HepG2 (cell line): ENCODE data around the gene ZKSCAN1. TPM values are rescaled to one million over a fixed set of nuclear protein-coding genes. Genes with fewer than 3 reads are reported as not detected.

Source experiments
- ARHGAP35 ChIP-seq: sonication (generic); formaldehyde crosslinking; IDR thresholded peaks from 2 replicates; pipeline ENCODE4 v1.9.0; 2022; ENCODE audit warnings: mild to moderate bottlenecking, inconsistent platforms, moderate library complexity, missing genetic modification reagents, borderline replicate concordance
- CEBPG ChIP-seq: IDR thresholded peaks from 2 replicates; pipeline ENCODE4 v1.6.1; 2016
- CHD2 ChIP-seq: IDR thresholded peaks from 2 replicates; pipeline ENCODE4 v1.6.1; 2011; ENCODE audit warnings: low read depth, low read length, improper control_type of control experiment
- CHD4 ChIP-seq: fragments of 200-600 bp; sonication (generic); IDR thresholded peaks from 2 replicates; pipeline ENCODE4 v1.7.0; 2017; ENCODE audit warnings: mild to moderate bottlenecking, low read length, borderline replicate concordance
- E2F2 ChIP-seq: sonication (generic); formaldehyde crosslinking; IDR thresholded peaks from 2 replicates; pipeline ENCODE4 v1.4.0; 2020; ENCODE audit warnings: missing genetic modification reagents, borderline replicate concordance
- MAZ ChIP-seq, 2 experiments: sonication (generic) in 1 of 2; formaldehyde crosslinking in 1 of 2; IDR thresholded peaks; 2 replicates each; pipeline versions ENCODE4 v1.5.0 to v1.6.1; 2012 to 2020; ENCODE audit warnings: low read depth in 2 of 2, mild to moderate bottlenecking in 2 of 2, borderline replicate concordance in 1 of 2, improper control_type of control experiment in 1 of 2, low read length in 1 of 2, missing genetic modification reagents in 1 of 2, moderate library complexity in 1 of 2
- NFATC3 ChIP-seq: sonication (generic); formaldehyde crosslinking; IDR thresholded peaks from 2 replicates; pipeline ENCODE4 v1.5.1; 2020; ENCODE audit warnings: mild to moderate bottlenecking, missing genetic modification reagents
- NFIB ChIP-seq: sonication (generic); formaldehyde crosslinking; IDR thresholded peaks from 2 replicates; pipeline ENCODE4 v1.9.0; 2021; ENCODE audit warnings: missing genetic modification reagents, mild to moderate bottlenecking, borderline replicate concordance
- NFKB2 ChIP-seq: sonication (generic); formaldehyde crosslinking; IDR thresholded peaks from 2 replicates; pipeline ENCODE4 v1.4.0; 2020; ENCODE audit warnings: missing genetic modification reagents, borderline replicate concordance
- PTBP1 ChIP-seq: fragments of 200-400 bp; formaldehyde crosslinking; IDR thresholded peaks from 2 replicates; pipeline ENCODE4 v1.6.1; 2018; ENCODE audit warnings: low read length, low read depth; ENCODE audit not compliant: poor library complexity, severe bottlenecking
- ZNF331 ChIP-seq: sonication (generic); formaldehyde crosslinking; IDR thresholded peaks from 2 replicates; pipeline ENCODE4 v1.4.0; 2020; ENCODE audit warnings: missing genetic modification reagents
- ZNF616 ChIP-seq: sonication (generic); formaldehyde crosslinking; IDR thresholded peaks from 2 replicates; pipeline ENCODE4 v1.5.0; 2020; ENCODE audit warnings: low read depth, mild to moderate bottlenecking, missing genetic modification reagents
- ZNF800 ChIP-seq: sonication (generic); formaldehyde crosslinking; IDR thresholded peaks from 2 replicates; pipeline ENCODE4 v1.4.0; 2020; ENCODE audit warnings: missing genetic modification reagents
- polyA plus RNA-seq, 8 experiments: library from polyadenylated mRNA; depleted of rRNA in 3 of 8; stranded (reverse) in 7 of 8; unstranded in 1 of 8; fragments of >200 nt; fragmentation: Illumina TruSeq in 4 of 8; extraction: Trizol in 4 of 8; gene quantifications; 2 replicates each; pipeline versions ENCODE4 v1.2.1 to v1.2.3, GENCODE V29; 2011 to 2016; ENCODE audit warnings: low read depth in 4 of 8, missing spikeins in 1 of 8, mixed read lengths in 1 of 8; ENCODE audit not compliant: insufficient read depth in 1 of 8
- total RNA-seq, 5 experiments: library from RNA; depleted of rRNA; stranded (reverse); fragments of >200 nt; fragmentation: Illumina TruSeq; extraction: Trizol; gene quantifications; 2 replicates each; pipeline ENCODE4 v1.2.3, GENCODE V29; 2016; ENCODE audit warnings: low read depth in 1 of 5
- TF ChIP-seq, protein P1 (sequence below): sonication (generic); formaldehyde crosslinking; IDR thresholded peaks from 2 replicates; pipeline ENCODE4 v1.5.0; 2020; ENCODE audit warnings: missing genetic modification reagents
- TF ChIP-seq, protein P2 (sequence below): IDR thresholded peaks from 2 replicates; pipeline ENCODE4 v1.6.1; 2012; ENCODE audit warnings: low read length, improper control_type of control experiment
- TF ChIP-seq, protein P3 (sequence below): sonication (generic); formaldehyde crosslinking; IDR thresholded peaks from 2 replicates; pipeline ENCODE4 v1.5.0; 2020; ENCODE audit warnings: missing genetic modification reagents
- TF ChIP-seq, protein P4 (sequence below): sonication (generic); formaldehyde crosslinking; conservative IDR thresholded peaks from 2 replicates; pipeline ENCODE4 v1.4.0; 2020; ENCODE audit warnings: missing genetic modification reagents

Gene ZKSCAN1
- total and polyA plus RNA-seq, 2 of the 13 experiments (the other 11 are each of a cell fraction or from before 2014, with no cell fraction given), result 46.4 to 60.6 TPM

GRCh38 chr7:100015232-100016214 is at the start of gene ZKSCAN1 (continued):
- TF ChIP-seq MAZ (IDR thresholded peaks at IDR 0.05; ENCODE audit: borderline replicate concordance, low read depth, low read length) (no peak), MAZ (CRISPR knock-in tag; IDR thresholded peaks at IDR 0.05; ENCODE audit: low read depth) (peak; percentile 81), ZNF331 (CRISPR knock-in tag) (peak; percentile 65; the same call in 1 of the 2 replicates), CHD4 (no peak), ZNF616 (no peak; the same call in 1 of the 2 replicates), CEBPG (CRISPR knock-in tag) (no peak), ARHGAP35 (CRISPR knock-in tag) (no peak; the same call in 1 of the 2 replicates), NFKB2 (peak; percentile 88), ZNF800 (CRISPR knock-in tag) (no peak), PTBP1 (no peak), NFIB (no peak), E2F2 (CRISPR knock-in tag) (0 out of 2 replicates have a peak, but pooled peaks have one; percentile 60), NFATC3 (CRISPR knock-in tag) (no peak), CHD2 (no peak)
- TF ChIP-seq, protein P1, sequence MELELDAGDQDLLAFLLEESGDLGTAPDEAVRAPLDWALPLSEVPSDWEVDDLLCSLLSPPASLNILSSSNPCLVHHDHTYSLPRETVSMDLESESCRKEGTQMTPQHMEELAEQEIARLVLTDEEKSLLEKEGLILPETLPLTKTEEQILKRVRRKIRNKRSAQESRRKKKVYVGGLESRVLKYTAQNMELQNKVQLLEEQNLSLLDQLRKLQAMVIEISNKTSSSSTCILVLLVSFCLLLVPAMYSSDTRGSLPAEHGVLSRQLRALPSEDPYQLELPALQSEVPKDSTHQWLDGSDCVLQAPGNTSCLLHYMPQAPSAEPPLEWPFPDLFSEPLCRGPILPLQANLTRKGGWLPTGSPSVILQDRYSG, result 0 out of 2 replicates have a peak, but pooled peaks have one; percentile 71
- TF ChIP-seq, protein P2, sequence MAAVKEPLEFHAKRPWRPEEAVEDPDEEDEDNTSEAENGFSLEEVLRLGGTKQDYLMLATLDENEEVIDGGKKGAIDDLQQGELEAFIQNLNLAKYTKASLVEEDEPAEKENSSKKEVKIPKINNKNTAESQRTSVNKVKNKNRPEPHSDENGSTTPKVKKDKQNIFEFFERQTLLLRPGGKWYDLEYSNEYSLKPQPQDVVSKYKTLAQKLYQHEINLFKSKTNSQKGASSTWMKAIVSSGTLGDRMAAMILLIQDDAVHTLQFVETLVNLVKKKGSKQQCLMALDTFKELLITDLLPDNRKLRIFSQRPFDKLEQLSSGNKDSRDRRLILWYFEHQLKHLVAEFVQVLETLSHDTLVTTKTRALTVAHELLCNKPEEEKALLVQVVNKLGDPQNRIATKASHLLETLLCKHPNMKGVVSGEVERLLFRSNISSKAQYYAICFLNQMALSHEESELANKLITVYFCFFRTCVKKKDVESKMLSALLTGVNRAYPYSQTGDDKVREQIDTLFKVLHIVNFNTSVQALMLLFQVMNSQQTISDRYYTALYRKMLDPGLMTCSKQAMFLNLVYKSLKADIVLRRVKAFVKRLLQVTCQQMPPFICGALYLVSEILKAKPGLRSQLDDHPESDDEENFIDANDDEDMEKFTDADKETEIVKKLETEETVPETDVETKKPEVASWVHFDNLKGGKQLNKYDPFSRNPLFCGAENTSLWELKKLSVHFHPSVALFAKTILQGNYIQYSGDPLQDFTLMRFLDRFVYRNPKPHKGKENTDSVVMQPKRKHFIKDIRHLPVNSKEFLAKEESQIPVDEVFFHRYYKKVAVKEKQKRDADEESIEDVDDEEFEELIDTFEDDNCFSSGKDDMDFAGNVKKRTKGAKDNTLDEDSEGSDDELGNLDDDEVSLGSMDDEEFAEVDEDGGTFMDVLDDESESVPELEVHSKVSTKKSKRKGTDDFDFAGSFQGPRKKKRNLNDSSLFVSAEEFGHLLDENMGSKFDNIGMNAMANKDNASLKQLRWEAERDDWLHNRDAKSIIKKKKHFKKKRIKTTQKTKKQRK, result no peak
- TF ChIP-seq, protein P3, sequence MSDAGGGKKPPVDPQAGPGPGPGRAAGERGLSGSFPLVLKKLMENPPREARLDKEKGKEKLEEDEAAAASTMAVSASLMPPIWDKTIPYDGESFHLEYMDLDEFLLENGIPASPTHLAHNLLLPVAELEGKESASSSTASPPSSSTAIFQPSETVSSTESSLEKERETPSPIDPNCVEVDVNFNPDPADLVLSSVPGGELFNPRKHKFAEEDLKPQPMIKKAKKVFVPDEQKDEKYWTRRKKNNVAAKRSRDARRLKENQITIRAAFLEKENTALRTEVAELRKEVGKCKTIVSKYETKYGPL, result 0 out of 2 replicates have a peak, but pooled peaks have one; percentile 18
- TF ChIP-seq, protein P4, sequence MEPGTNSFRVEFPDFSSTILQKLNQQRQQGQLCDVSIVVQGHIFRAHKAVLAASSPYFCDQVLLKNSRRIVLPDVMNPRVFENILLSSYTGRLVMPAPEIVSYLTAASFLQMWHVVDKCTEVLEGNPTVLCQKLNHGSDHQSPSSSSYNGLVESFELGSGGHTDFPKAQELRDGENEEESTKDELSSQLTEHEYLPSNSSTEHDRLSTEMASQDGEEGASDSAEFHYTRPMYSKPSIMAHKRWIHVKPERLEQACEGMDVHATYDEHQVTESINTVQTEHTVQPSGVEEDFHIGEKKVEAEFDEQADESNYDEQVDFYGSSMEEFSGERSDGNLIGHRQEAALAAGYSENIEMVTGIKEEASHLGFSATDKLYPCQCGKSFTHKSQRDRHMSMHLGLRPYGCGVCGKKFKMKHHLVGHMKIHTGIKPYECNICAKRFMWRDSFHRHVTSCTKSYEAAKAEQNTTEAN (CRISPR knock-in tag), result 0 out of 2 replicates have a peak, but pooled peaks have one; percentile 52
